ENCODE measurements around the gene STRBP.

DNA sequence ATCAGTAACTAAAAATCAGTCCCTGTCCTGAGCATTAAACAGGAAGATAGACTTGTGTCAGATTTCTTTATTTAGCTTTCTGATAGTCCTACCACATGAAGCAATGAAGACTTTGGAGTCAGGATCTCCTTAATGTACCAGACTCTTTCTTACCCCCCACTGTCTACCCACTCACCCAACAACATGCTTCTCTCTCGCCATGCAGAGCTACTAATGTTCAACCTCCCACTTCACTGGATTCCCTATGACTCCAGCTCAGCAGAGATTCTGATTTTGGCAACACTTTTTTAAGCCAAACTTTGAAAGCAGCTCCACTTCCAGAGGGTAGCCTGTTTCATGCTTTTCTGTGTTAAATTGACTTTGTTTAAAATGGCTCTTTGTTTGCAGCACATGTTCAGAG, 184.1 kb downstream of the STRBP start:
- TF ChIP-seq TAF1 (IDR thresholded peaks at IDR 0.05; ENCODE audit: borderline replicate concordance, insufficient read depth, low read length) (no peak), POLR2AphosphoS5 (IDR thresholded peaks at IDR 0.05; ENCODE audit: low read depth, low read length) (no peak)

All from PFSK-1 (cell line).